ENCODE measurements around the gene TRPM3. TPM values are rescaled to one million over a fixed set of nuclear protein-coding genes. Genes with fewer than 3 reads are reported as not detected.

TRPM3 gene
- polyA plus RNA-seq, 3 donors, result not detected

- H3K36me3 ChIP-seq (replicated peaks in 1 of 2; ENCODE audit: control insufficient read depth in 1 of 2, insufficient read depth in 2 of 2, low read length in 2 of 2), result no peaks in the 10 kb centered on the region
- TF ChIP-seq CTCF (IDR thresholded peaks at IDR 0.05), result no peak
- H3K36me3 Mint-ChIP-seq, result no peaks in the 10 kb centered on the region
Measured at GRCh38 chr9:70816891-70817290, 304.5 kb downstream of the TRPM3 start.

GRCh38 chr9:70816316-70816715, 305.1 kb downstream of the TRPM3 start:
- no peak overlapping the region for H3K4me2 ChIP-seq (replicated peaks; ENCODE audit: extremely low read depth, low read length, poor library complexity, severe bottlenecking)
- H3K9ac ChIP-seq (ENCODE audit: insufficient read depth, low read length, poor library complexity, severe bottlenecking), result no peak overlapping the region
- H3K27ac ChIP-seq (ENCODE audit: low read depth in 1 of 2, low read length in 2 of 2), result no peak overlapping the region
- peaks cover 0 to 3% of the 10 kb centered on the region in 2 donors for H3K27me3 ChIP-seq (ENCODE audit: control insufficient read depth in 2 of 2, insufficient read depth in 2 of 2, low read length in 2 of 2)
- H3K9me3 ChIP-seq (replicated peaks in 1 of 2; ENCODE audit: control insufficient read depth in 1 of 2, insufficient read depth in 1 of 2, low read length in 2 of 2), result no peaks in the 10 kb centered on the region
- no peaks in the 10 kb centered on the region for H3K36me3 ChIP-seq (replicated peaks in 1 of 2; ENCODE audit: control insufficient read depth in 1 of 2, insufficient read depth in 2 of 2, low read length in 2 of 2)
- no CpG with 5 or more reads among the region's 1 CpG for WGBS (ENCODE audit: insufficient coverage)
- TF ChIP-seq CTCF (IDR thresholded peaks at IDR 0.05), result no peak
- intact Hi-C loops (cut with micrococcal nuclease), result no loop called here
- no peaks in the 10 kb centered on the region for H3K79me2 ChIP-seq (ENCODE audit: insufficient read depth, low read length)
- DNase-seq, result no peak
- H3K4me1 ChIP-seq (ENCODE audit: control insufficient read depth in 1 of 2, insufficient read depth in 2 of 2, low read length in 2 of 2), result peaks cover 3 to 5% of the 10 kb centered on the region in 2 donors
- no peak overlapping the region for H3K27ac Mint-ChIP-seq
- peaks cover 0 to 3% (median 0%) of the 10 kb centered on the region in 7 donors for H3K9me3 Mint-ChIP-seq
- peaks cover 0 to 1% (median 0%) of the 10 kb centered on the region in 3 donors for H3K27me3 Mint-ChIP-seq (ENCODE audit: low read depth in 3 of 3)
- no peak overlapping the region for H2AFZ ChIP-seq (ENCODE audit: insufficient read depth, low read depth, low read length, poor library complexity, severe bottlenecking)
- H3K4me3 Mint-ChIP-seq, result no peak overlapping the region
- H4K20me1 ChIP-seq (ENCODE audit: insufficient read depth, low read length), result no peaks in the 10 kb centered on the region
- no peak overlapping the region for H3K4me3 ChIP-seq (replicated peaks in 1 of 3; ENCODE audit: low read depth in 2 of 3, low read length in 3 of 3)
- peaks cover 4% of the 10 kb centered on the region for H3K4me1 Mint-ChIP-seq
- H3K36me3 Mint-ChIP-seq, result no peaks in the 10 kb centered on the region

More at GRCh38 chr9:70816891-70817290, 304.5 kb downstream of the TRPM3 start:
- Mint-ChIP-seq H3K27me3 (ENCODE audit: low read depth in 3 of 3) (peaks cover 0 to 1% (median 1%) of the 10 kb centered on the region in 3 donors), H3K27ac (peak overlapping the region in 1 of 7 donors; percentile 18), H3K4me1 (peaks cover 1% of the 10 kb centered on the region), H3K9me3 (peaks cover 0 to 3% (median 0%) of the 10 kb centered on the region in 7 donors), H3K4me3 (no peak overlapping the region)
- no peak overlapping the region for H3K4me2 ChIP-seq (replicated peaks; ENCODE audit: extremely low read depth, low read length, poor library complexity, severe bottlenecking)
- no peak overlapping the region for H3K9ac ChIP-seq (ENCODE audit: insufficient read depth, low read length, poor library complexity, severe bottlenecking)
- no peak overlapping the region for H3K27ac ChIP-seq (ENCODE audit: low read depth in 1 of 2, low read length in 2 of 2)
- H3K4me3 ChIP-seq (replicated peaks in 1 of 3; ENCODE audit: low read depth in 2 of 3, low read length in 3 of 3), result no peak overlapping the region
- H3K27me3 ChIP-seq (ENCODE audit: control insufficient read depth in 2 of 2, insufficient read depth in 2 of 2, low read length in 2 of 2), result peaks cover 0 to 3% of the 10 kb centered on the region in 2 donors
- no peaks in the 10 kb centered on the region for H3K79me2 ChIP-seq (ENCODE audit: insufficient read depth, low read length)
- intact Hi-C loops (cut with micrococcal nuclease), result no loop called here
- DNase-seq, result no peak
- no peaks in the 10 kb centered on the region for H3K9me3 ChIP-seq (replicated peaks in 1 of 2; ENCODE audit: control insufficient read depth in 1 of 2, insufficient read depth in 1 of 2, low read length in 2 of 2)
- H2AFZ ChIP-seq (ENCODE audit: insufficient read depth, low read depth, low read length, poor library complexity, severe bottlenecking), result no peak overlapping the region
- peaks cover 0 to 3% of the 10 kb centered on the region in 2 donors for H3K4me1 ChIP-seq (ENCODE audit: control insufficient read depth in 1 of 2, insufficient read depth in 2 of 2, low read length in 2 of 2)
- H4K20me1 ChIP-seq (ENCODE audit: insufficient read depth, low read length), result no peaks in the 10 kb centered on the region
- 50% methylated on average over 1 of the region's 2 CpGs for WGBS (ENCODE audit: insufficient coverage)

All from CD14-positive monocyte (primary cell).